ENCODE measurements around the gene CYP27A1.

- TF ChIP-seq CTCF (IDR thresholded peaks at IDR 0.05) (no peak), POLR2A (IDR thresholded peaks at IDR 0.05) (no peak), POLR2AphosphoS5 (IDR thresholded peaks at IDR 0.05) (no peak)
Observed at GRCh38 chr2:218746960-218747359, 35.0 kb upstream of the CYP27A1 start.
